Measurements from ENCODE around the gene CES4A. TPM values are rescaled to one million over a fixed set of nuclear protein-coding genes. Genes with fewer than 3 reads are reported as not detected.

Gene CES4A
- polyA plus RNA-seq, 1 of the 3 experiments (the other 2 are of a cell fraction) = 7.3 TPM

- H3K9me3 ChIP-seq = no peaks in the 10 kb centered on the region
- H3K4me3 ChIP-seq (ENCODE audit: low read depth in 2 of 2, low read length in 1 of 2) = peak overlapping the region in 1 of 2 experiments; percentile 15; a peak in 2 of 4 replicates
- POLR2A ChIA-PET = no interaction called here
- H3K36me3 ChIP-seq (replicated peaks in 1 of 2; ENCODE audit: control insufficient read depth in 1 of 2, insufficient read depth in 2 of 2, low read length in 1 of 2) = peaks cover 0 to 27% of the 10 kb centered on the region in 2 experiments
- H3K9ac ChIP-seq = peak overlapping the region; percentile 40; the same call in 1 of the 2 replicates
- H2AFZ ChIP-seq (ENCODE audit: low read depth) = no peak overlapping the region
- H3K27me3 ChIP-seq (ENCODE audit: insufficient read depth) = no peaks in the 10 kb centered on the region
- peak overlapping the region; percentile 29 to 85; a peak in 2 of 4 replicates for H3K27ac ChIP-seq (ENCODE audit: low read depth in 2 of 2, low read length in 1 of 2)
- CTCF ChIA-PET = interaction anchor here (0.9 to 2.0 kb wide), 3 partner anchors 9 to 94 kb away, joined by 3 to 8 read pairs (median 4); partner anchors contain the start of gene CES3
- DNase-seq = peak; percentile 21
- peak overlapping the region; percentile 54 for H3K4me2 ChIP-seq
- H3K4me1 ChIP-seq (ENCODE audit: control insufficient read depth in 1 of 2, insufficient read depth in 2 of 2, low read depth in 1 of 2, low read length in 1 of 2) = no peaks in the 10 kb centered on the region
- no peaks in the 10 kb centered on the region; the same call in 1 of the 2 replicates for H4K20me1 ChIP-seq (ENCODE audit: insufficient read depth)
- 43% methylated on average over 4 of the region's 4 CpGs for WGBS (ENCODE audit: low lambda C conversion rate)
- H3F3A ChIP-seq (replicated peaks; ENCODE audit: insufficient read depth) = peaks cover 57% of the 10 kb centered on the region
- no peaks in the 10 kb centered on the region for H3K9me2 ChIP-seq
- peaks cover 89% of the 10 kb centered on the region for H3K79me2 ChIP-seq (ENCODE audit: insufficient read depth)
- TF ChIP-seq EP300 (IDR thresholded peaks at IDR 0.05; ENCODE audit: borderline replicate concordance in 1 of 2, low read depth in 1 of 2, low read length in 1 of 2) (peak; percentile 12 to 76; a peak in 2 of 4 replicates), RCOR1 (IDR thresholded peaks at IDR 0.05; ENCODE audit: low read length) (no peak), MEF2A (IDR thresholded peaks at IDR 0.05; ENCODE audit: borderline replicate concordance, low read depth) (peak; percentile 90), SIN3A (IDR thresholded peaks at IDR 0.05; ENCODE audit: borderline replicate concordance, low read depth, low read length) (peak; percentile 99), TCF12 (IDR thresholded peaks at IDR 0.05) (peak; percentile 88), FOXJ3 (CRISPR knock-in tag; IDR thresholded peaks at IDR 0.05) (no peak), PBX3 (IDR thresholded peaks at IDR 0.05) (peak; percentile 96), FOSL2 (IDR thresholded peaks at IDR 0.05; ENCODE audit: borderline replicate concordance, low read depth) (peak; percentile 98), NFIC (IDR thresholded peaks at IDR 0.05; ENCODE audit: borderline replicate concordance) (peak; percentile 38; the same call in 1 of the 2 replicates), SMC3 (IDR thresholded peaks at IDR 0.05; ENCODE audit: low read depth, low read length) (no peak), JUND (IDR thresholded peaks at IDR 0.05) (peak; percentile 98), NRF1 (IDR thresholded peaks at IDR 0.05; ENCODE audit: low read depth, low read length) (no peak), MXI1 (IDR thresholded peaks at IDR 0.05; ENCODE audit: low read depth, low read length) (no peak), ZBTB33 (IDR thresholded peaks at IDR 0.05; ENCODE audit: borderline replicate concordance, low read depth) (peak; percentile 68; the same call in 1 of the 2 replicates), CHD2 (IDR thresholded peaks at IDR 0.05; ENCODE audit: low read length, partially characterized antibody) (no peak), CTCF (IDR thresholded peaks at IDR 0.05) (no peak), MAX (IDR thresholded peaks at IDR 0.05; ENCODE audit: low read depth) (peak; percentile 88), GATA2 (CRISPR knock-in tag; IDR thresholded peaks at IDR 0.05) (no peak), ELF1 (IDR thresholded peaks at IDR 0.05) (no peak), REST (IDR thresholded peaks at IDR 0.05; ENCODE audit: low read depth, low read length) (no peak), RAD21 (IDR thresholded peaks at IDR 0.05; ENCODE audit: low read length) (no peak), POLR2AphosphoS5 (IDR thresholded peaks at IDR 0.05; ENCODE audit: low read depth, low read length) (peak; percentile 74; the same call in 1 of the 2 replicates), USF1 (IDR thresholded peaks at IDR 0.05; ENCODE audit: borderline replicate concordance, low read depth) (peak; percentile 51; the same call in 1 of the 2 replicates)
Measured at GRCh38 chr16:67055712-67056487, 67.5 kb downstream of the CES4A start.
